Right atrium auricular region (tissue), 2 donors: ENCODE measurements around the gene EIF5A. TPM values are rescaled to one million over a fixed set of nuclear protein-coding genes. Genes with fewer than 3 reads are reported as not detected.

Source experiments
- DNase-seq: peaks from one replicate; pipeline ENCODE4 v3.0.0-alpha.2; 2019; ENCODE audit warnings: low spot score
- H3K27ac ChIP-seq, 2 donors: fragments of 200-600 bp; sonication (generic); 1 replicate in 1 of 2; 2 replicates in 1 of 2; pipeline ENCODE4 v1.5.1; 2016 to 2019
- H3K27me3 ChIP-seq, 2 donors: fragments of 200-600 bp; sonication (generic); one replicate each; pipeline versions ENCODE4 v1.5.1 to v1.6.0; 2017 to 2019
- H3K36me3 ChIP-seq: fragments of 200-600 bp; sonication (generic); one replicate; pipeline ENCODE4 v1.5.1; 2016
- H3K4me1 ChIP-seq, 2 donors: fragments of 200-600 bp; sonication (generic); one replicate each; pipeline versions ENCODE4 v1.5.1 to v1.6.0; 2017 to 2019
- H3K4me3 ChIP-seq, 2 donors: fragments of 200-600 bp; sonication (generic); 1 replicate in 1 of 2; 2 replicates in 1 of 2; pipeline ENCODE4 v1.5.1; 2017 to 2019; ENCODE audit warnings: mild to moderate bottlenecking in 1 of 2, moderate library complexity in 1 of 2
- H3K9me3 ChIP-seq, 2 donors: fragments of 200-600 bp; sonication (generic); one replicate each; pipeline ENCODE4 v1.5.1; 2019
- total RNA-seq, 2 donors: library from RNA; depleted of rRNA; stranded (reverse); fragments of >200 nt; gene quantifications; one replicate each; pipeline ENCODE4 v1.1.0, GENCODE V29; 2016
- TF ChIP-seq, protein P1 (sequence below), 2 donors: fragments of 200-600 bp; sonication (generic); IDR thresholded peaks; one replicate each; pipeline ENCODE4 v1.5.1; 2019; ENCODE audit warnings: antibody characterized with exemption in 2 of 2

EIF5A gene
- total RNA-seq, 2 donors from 2014 or later = 131 to 164 TPM

DNA sequence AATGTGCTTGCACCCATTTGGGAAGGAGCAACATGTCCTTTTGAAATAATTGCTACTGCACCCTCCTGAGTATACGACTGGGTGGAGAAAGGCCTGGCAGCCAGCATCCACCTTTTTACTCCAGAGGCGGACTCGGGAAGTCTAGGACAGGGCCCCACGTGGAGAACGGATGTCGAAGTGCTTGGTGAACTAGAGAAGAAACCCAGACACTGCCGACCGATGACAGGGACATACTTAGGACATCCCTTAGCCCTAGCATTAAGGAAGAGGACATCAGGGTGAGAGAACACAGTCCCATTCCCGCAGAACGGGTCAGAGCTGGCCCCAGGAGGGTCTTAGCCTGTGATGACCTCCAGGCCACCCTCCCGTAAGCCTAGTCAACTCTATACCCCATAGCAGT is 16.7 kb upstream of the EIF5A start:
- Histone ChIP-seq H3K4me1 (peaks cover 0 to 57% of the 10 kb centered on the region in 2 donors), H3K27ac (peak overlapping the region; percentile 58 to 78), H3K4me3 (no peak overlapping the region), H3K36me3 (peaks cover 11% of the 10 kb centered on the region), H3K9me3 (no peaks in the 10 kb centered on the region), H3K27me3 (peaks cover 0 to 8% of the 10 kb centered on the region in 2 donors)
- TF ChIP-seq, protein P1, sequence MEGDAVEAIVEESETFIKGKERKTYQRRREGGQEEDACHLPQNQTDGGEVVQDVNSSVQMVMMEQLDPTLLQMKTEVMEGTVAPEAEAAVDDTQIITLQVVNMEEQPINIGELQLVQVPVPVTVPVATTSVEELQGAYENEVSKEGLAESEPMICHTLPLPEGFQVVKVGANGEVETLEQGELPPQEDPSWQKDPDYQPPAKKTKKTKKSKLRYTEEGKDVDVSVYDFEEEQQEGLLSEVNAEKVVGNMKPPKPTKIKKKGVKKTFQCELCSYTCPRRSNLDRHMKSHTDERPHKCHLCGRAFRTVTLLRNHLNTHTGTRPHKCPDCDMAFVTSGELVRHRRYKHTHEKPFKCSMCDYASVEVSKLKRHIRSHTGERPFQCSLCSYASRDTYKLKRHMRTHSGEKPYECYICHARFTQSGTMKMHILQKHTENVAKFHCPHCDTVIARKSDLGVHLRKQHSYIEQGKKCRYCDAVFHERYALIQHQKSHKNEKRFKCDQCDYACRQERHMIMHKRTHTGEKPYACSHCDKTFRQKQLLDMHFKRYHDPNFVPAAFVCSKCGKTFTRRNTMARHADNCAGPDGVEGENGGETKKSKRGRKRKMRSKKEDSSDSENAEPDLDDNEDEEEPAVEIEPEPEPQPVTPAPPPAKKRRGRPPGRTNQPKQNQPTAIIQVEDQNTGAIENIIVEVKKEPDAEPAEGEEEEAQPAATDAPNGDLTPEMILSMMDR (IDR thresholded peaks at IDR 0.05) = no peak
- no peak for DNase-seq

DNA sequence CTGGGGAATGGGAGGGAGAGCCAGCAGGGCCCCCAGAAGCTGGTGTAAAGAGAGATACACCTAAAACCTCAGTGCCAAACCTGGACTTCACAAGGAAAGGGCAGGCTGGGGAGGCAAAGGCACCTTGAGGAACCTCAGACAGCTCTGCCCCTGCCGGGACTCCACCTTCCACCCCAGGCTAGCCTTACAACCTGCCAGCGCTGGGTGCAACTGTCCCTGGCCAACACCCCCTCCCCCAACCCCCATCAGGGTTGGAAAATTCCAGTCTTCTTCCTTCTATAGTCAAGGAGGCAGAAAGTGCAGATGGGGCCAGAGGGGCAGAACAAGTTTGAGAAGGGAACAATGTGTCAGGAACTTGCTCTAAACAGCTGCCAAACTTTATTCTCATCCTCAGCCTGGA is 15.2 kb upstream of the EIF5A start:
- Histone ChIP-seq H3K9me3 (no peaks in the 10 kb centered on the region), H3K4me1 (peaks cover 0 to 69% of the 10 kb centered on the region in 2 donors), H3K27ac (peak overlapping the region; percentile 78 to 81), H3K27me3 (peaks cover 0 to 8% of the 10 kb centered on the region in 2 donors), H3K36me3 (no peaks in the 10 kb centered on the region), H3K4me3 (no peak overlapping the region)
- TF ChIP-seq, protein P1 (IDR thresholded peaks at IDR 0.05) = no peak
- no peak for DNase-seq

DNA sequence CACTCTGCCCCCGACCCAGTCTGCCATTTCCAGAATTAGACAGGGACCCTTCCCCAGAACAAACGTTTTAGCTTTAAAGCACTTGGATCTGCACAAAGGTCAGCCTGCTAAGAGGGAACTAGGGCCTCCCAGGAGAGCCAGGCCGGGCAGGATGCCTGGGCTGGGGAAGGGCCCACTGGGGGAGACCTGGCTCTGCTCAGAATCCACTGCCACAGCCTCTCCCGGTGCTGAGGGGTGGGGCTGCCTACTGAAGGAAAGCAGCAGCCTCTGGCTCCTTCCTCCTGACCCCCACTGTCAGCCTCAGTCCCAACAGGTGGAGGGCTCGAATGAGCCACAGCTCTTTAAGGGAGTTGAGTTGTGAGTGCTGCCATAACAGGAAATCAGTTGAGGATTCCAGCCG is 14.7 kb upstream of the EIF5A start:
- Histone ChIP-seq H3K27ac (peak overlapping the region; percentile 78 to 81), H3K4me3 (no peak overlapping the region), H3K4me1 (peaks cover 0 to 69% of the 10 kb centered on the region in 2 donors), H3K27me3 (peaks cover 0 to 8% of the 10 kb centered on the region in 2 donors), H3K36me3 (no peaks in the 10 kb centered on the region), H3K9me3 (no peaks in the 10 kb centered on the region)
- DNase-seq = no peak
- TF ChIP-seq, protein P1 (IDR thresholded peaks at IDR 0.05) = no peak

- Histone ChIP-seq H3K4me3 (no peak overlapping the region), H3K9me3 (no peaks in the 10 kb centered on the region), H3K27me3 (peaks cover 0 to 8% of the 10 kb centered on the region in 2 donors), H3K36me3 (no peaks in the 10 kb centered on the region), H3K27ac (peak overlapping the region; percentile 78 to 81), H3K4me1 (peaks cover 0 to 69% of the 10 kb centered on the region in 2 donors)
- no peak for DNase-seq
- TF ChIP-seq, protein P1 (IDR thresholded peaks at IDR 0.05) = no peak
Observed at GRCh38 chr17:7293159-7293558, 14.3 kb upstream of the EIF5A start.

GRCh38 chr17:7293816-7294613 is 13.4 kb upstream of the EIF5A start:
- Histone ChIP-seq H3K27ac (peak overlapping the region; percentile 78 to 81), H3K9me3 (no peaks in the 10 kb centered on the region), H3K36me3 (no peaks in the 10 kb centered on the region), H3K4me1 (peaks cover 0 to 69% of the 10 kb centered on the region in 2 donors), H3K4me3 (peak overlapping the region in 1 of 2 donors; percentile 43), H3K27me3 (peaks cover 0 to 8% of the 10 kb centered on the region in 2 donors)
- no peak for DNase-seq
- TF ChIP-seq, protein P1 (IDR thresholded peaks at IDR 0.05) = no peak
